Measurements from ENCODE around the gene SREK1. TPM values are rescaled to one million over a fixed set of nuclear protein-coding genes. Genes with fewer than 3 reads are reported as not detected.

The SREK1 gene
- total RNA-seq, 1 experiment from 2014 or later: 99.6 TPM

GRCh38 chr5:66164044-66164790 is 20.1 kb downstream of the SREK1 start:
- intact Hi-C loops (cut with micrococcal nuclease; ENCODE audit: unreplicated experiment): no loop called here
- Mint-ChIP-seq H3K27ac (ENCODE audit: unreplicated experiment) (no peak overlapping the region), H3K9me3 (ENCODE audit: low read depth, unreplicated experiment) (no peaks in the 10 kb centered on the region), H3K27me3 (ENCODE audit: unreplicated experiment) (no peaks in the 10 kb centered on the region), H3K36me3 (ENCODE audit: insufficient read depth, unreplicated experiment) (peaks cover 39% of the 10 kb centered on the region), H3K4me3 (ENCODE audit: low read depth, unreplicated experiment) (no peak overlapping the region), H3K4me1 (ENCODE audit: low read depth, unreplicated experiment) (no peaks in the 10 kb centered on the region)
- TF ChIP-seq, protein P1, sequence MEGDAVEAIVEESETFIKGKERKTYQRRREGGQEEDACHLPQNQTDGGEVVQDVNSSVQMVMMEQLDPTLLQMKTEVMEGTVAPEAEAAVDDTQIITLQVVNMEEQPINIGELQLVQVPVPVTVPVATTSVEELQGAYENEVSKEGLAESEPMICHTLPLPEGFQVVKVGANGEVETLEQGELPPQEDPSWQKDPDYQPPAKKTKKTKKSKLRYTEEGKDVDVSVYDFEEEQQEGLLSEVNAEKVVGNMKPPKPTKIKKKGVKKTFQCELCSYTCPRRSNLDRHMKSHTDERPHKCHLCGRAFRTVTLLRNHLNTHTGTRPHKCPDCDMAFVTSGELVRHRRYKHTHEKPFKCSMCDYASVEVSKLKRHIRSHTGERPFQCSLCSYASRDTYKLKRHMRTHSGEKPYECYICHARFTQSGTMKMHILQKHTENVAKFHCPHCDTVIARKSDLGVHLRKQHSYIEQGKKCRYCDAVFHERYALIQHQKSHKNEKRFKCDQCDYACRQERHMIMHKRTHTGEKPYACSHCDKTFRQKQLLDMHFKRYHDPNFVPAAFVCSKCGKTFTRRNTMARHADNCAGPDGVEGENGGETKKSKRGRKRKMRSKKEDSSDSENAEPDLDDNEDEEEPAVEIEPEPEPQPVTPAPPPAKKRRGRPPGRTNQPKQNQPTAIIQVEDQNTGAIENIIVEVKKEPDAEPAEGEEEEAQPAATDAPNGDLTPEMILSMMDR (IDR thresholded peaks at IDR 0.05; ENCODE audit: unreplicated experiment): no peak
- DNase-seq: no peak
- CTCF ChIA-PET: no interaction called here
- BruUV-seq (replicated peaks): no TSS peak

GRCh38 chr5:66168226-66168625 is 24.1 kb downstream of the SREK1 start:
- Mint-ChIP-seq H3K36me3 (ENCODE audit: insufficient read depth, unreplicated experiment) (peaks cover 37% of the 10 kb centered on the region), H3K4me1 (ENCODE audit: low read depth, unreplicated experiment) (peaks cover 12% of the 10 kb centered on the region), H3K9me3 (ENCODE audit: low read depth, unreplicated experiment) (no peaks in the 10 kb centered on the region), H3K27me3 (ENCODE audit: unreplicated experiment) (no peaks in the 10 kb centered on the region), H3K4me3 (ENCODE audit: low read depth, unreplicated experiment) (no peak overlapping the region), H3K27ac (ENCODE audit: unreplicated experiment) (no peak overlapping the region)
- intact Hi-C loops (cut with micrococcal nuclease; ENCODE audit: unreplicated experiment): no loop called here
- CTCF ChIA-PET: interaction anchor here (0.8 kb wide), 1 partner anchor 12 kb away, joined by 5 read pairs; no protein-coding TSS in a partner anchor
- DNase-seq: no peak
- BruUV-seq (replicated peaks): no TSS peak
- TF ChIP-seq, protein P1 (IDR thresholded peaks at IDR 0.05; ENCODE audit: unreplicated experiment): no peak

GRCh38 chr5:66169534-66169933 is 25.4 kb downstream of the SREK1 start:
- TF ChIP-seq, protein P1 (IDR thresholded peaks at IDR 0.05; ENCODE audit: unreplicated experiment): no peak
- Mint-ChIP-seq H3K27ac (ENCODE audit: unreplicated experiment) (no peak overlapping the region), H3K27me3 (ENCODE audit: unreplicated experiment) (no peaks in the 10 kb centered on the region), H3K4me1 (ENCODE audit: low read depth, unreplicated experiment) (peaks cover 12% of the 10 kb centered on the region), H3K9me3 (ENCODE audit: low read depth, unreplicated experiment) (no peaks in the 10 kb centered on the region), H3K36me3 (ENCODE audit: insufficient read depth, unreplicated experiment) (peaks cover 29% of the 10 kb centered on the region), H3K4me3 (ENCODE audit: low read depth, unreplicated experiment) (no peak overlapping the region)
- BruUV-seq (replicated peaks): no TSS peak
- DNase-seq: no peak
- CTCF ChIA-PET: no interaction called here
- intact Hi-C loops (cut with micrococcal nuclease; ENCODE audit: unreplicated experiment): no loop called here

- no peak overlapping the region for H3K4me3 Mint-ChIP-seq (ENCODE audit: low read depth, unreplicated experiment)
- BruUV-seq (replicated peaks): TSS peak; percentile 87
- H3K27ac Mint-ChIP-seq (ENCODE audit: unreplicated experiment): peak overlapping the region; percentile 3
- H3K27me3 Mint-ChIP-seq (ENCODE audit: unreplicated experiment): no peaks in the 10 kb centered on the region
- TF ChIP-seq, protein P1 (IDR thresholded peaks at IDR 0.05; ENCODE audit: unreplicated experiment): no peak
- CTCF ChIA-PET: no interaction called here
- peaks cover 12% of the 10 kb centered on the region for H3K4me1 Mint-ChIP-seq (ENCODE audit: low read depth, unreplicated experiment)
- DNase-seq: no peak
- intact Hi-C loops (cut with micrococcal nuclease; ENCODE audit: unreplicated experiment): loop anchor here (10.0 kb wide), 1 partner anchor 134 kb away; no protein-coding TSS in a partner anchor
- no peaks in the 10 kb centered on the region for H3K9me3 Mint-ChIP-seq (ENCODE audit: low read depth, unreplicated experiment)
- H3K36me3 Mint-ChIP-seq (ENCODE audit: insufficient read depth, unreplicated experiment): peaks cover 35% of the 10 kb centered on the region
These were observed 26.3 kb downstream of the SREK1 start for GRCh38 chr5:66170195-66170919.

Measured in Calu3 (cell line).